Activated naive CD8-positive, alpha-beta T cell treated with anti-CD3 and anti-CD28 coated beads for 36 hours (primary cell): ENCODE results near the gene CXCR1. TPM values are rescaled to one million over a fixed set of nuclear protein-coding genes. Genes with fewer than 3 reads are reported as not detected.

Experiments
- DNase-seq: peaks from one replicate; pipeline ENCODE4 v3.0.0; 2021
- H3K27ac Mint-ChIP-seq: one replicate; pipeline ENCODE4 v1.8.0; 2022; ENCODE audit warnings: mild to moderate bottlenecking, moderate library complexity, mixed read lengths
- H3K27me3 Mint-ChIP-seq: one replicate; pipeline ENCODE4 v1.8.0; 2022; ENCODE audit warnings: mild to moderate bottlenecking, mixed read lengths
- H3K36me3 Mint-ChIP-seq: one replicate; pipeline ENCODE4 v1.8.0; 2021; ENCODE audit warnings: mild to moderate bottlenecking, mixed read lengths
- H3K4me1 Mint-ChIP-seq: one replicate; pipeline ENCODE4 v1.8.0; 2021; ENCODE audit warnings: mixed read lengths
- H3K4me3 Mint-ChIP-seq: one replicate; pipeline ENCODE4 v1.8.0; 2022; ENCODE audit warnings: mild to moderate bottlenecking, moderate library complexity, mixed read lengths
- H3K9me3 Mint-ChIP-seq: one replicate; pipeline ENCODE4 v1.8.0; 2022; ENCODE audit warnings: mixed read lengths
- total RNA-seq, 2 experiments: library from RNA; stranded (reverse); gene quantifications; one replicate each; pipeline ENCODE4 v1.2.3, GENCODE V29; 2021

The CXCR1 gene
- not detected for total RNA-seq

DNA sequence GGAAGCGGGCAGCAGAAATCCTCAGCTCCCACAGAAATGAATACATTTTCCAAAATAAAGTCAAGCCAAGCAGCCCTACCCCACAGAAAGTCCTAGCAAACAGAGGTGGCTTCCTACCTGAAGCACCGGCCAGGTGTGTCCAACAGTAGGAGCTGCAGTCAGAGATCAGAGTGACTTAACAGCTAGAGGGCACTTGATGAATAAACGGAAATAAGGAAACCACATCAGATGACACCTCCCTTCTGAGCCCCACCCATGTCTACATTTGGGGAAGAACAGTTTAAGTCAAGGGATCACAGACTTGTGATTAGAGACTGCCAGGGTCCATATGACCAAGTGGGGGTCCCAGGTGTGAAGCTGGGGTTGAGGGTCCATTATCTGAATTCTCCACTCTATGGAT lies at the start of gene CXCR1:
Gene CXCR1, minus strand, starts transcription at position 172 of the 400 bp plus-strand sequence. CDS start 1,751 bp downstream, outside the sequence.
- peaks cover 14% of the 10 kb centered on the region for H3K4me1 Mint-ChIP-seq
- DNase-seq: peak; percentile 8
- H3K27ac Mint-ChIP-seq: no peak within 1 kb of the TSS
- peaks cover 3% of the 10 kb centered on the region for H3K27me3 Mint-ChIP-seq
- no peaks in the 10 kb centered on the region for H3K9me3 Mint-ChIP-seq
- no peaks in the 10 kb centered on the region for H3K36me3 Mint-ChIP-seq
- H3K4me3 Mint-ChIP-seq: no peak within 1 kb of the TSS

DNA sequence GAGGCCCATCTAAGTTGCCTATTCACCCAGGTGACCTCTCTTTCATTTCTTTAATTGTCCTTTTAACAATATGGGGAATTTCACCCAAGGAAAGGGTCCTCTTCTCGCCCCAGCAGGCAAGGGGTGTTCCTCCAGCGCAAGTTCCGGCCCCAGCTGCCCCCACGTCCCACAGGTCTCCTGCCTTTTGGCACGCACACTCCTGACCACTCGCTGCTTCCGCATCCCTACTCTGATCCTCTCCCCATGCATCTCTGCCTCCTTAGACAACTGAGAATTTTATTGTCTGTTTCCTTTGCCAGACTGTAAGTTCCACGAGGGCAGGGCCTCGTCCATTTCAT lies 49.5 kb upstream of the CXCR1 start:
- no peak for DNase-seq
- Mint-ChIP-seq H3K36me3 (peaks cover 43% of the 10 kb centered on the region), H3K4me1 (peaks cover 30% of the 10 kb centered on the region), H3K9me3 (no peaks in the 10 kb centered on the region), H3K27ac (peak overlapping the region; percentile 88), H3K4me3 (peak overlapping the region; percentile 86), H3K27me3 (no peaks in the 10 kb centered on the region)

DNA sequence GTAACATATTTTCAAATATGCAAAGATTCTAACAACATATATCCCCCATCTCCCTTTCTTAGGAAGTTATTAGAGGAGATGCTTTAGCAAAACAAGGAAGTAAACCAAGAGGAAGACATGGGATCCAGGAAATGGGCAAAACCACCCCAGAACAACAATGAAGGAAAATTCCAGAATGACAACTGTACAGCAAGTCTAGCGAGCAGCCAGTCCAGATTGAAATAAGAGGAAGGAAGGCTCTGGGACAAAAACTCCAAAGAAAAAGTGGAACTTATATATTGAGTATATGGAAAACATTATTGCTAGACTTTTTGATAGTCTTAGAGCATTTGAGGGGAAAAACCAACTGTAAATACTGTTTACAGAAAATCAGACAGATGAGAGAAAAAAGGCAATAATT lies 47.4 kb upstream of the CXCR1 start:
- no peak overlapping the region for H3K4me3 Mint-ChIP-seq
- peaks cover 4% of the 10 kb centered on the region for H3K9me3 Mint-ChIP-seq
- H3K27me3 Mint-ChIP-seq: peaks cover 5% of the 10 kb centered on the region
- H3K27ac Mint-ChIP-seq: no peak overlapping the region
- no peak for DNase-seq
- peaks cover 24% of the 10 kb centered on the region for H3K36me3 Mint-ChIP-seq
- peaks cover 14% of the 10 kb centered on the region for H3K4me1 Mint-ChIP-seq

DNA sequence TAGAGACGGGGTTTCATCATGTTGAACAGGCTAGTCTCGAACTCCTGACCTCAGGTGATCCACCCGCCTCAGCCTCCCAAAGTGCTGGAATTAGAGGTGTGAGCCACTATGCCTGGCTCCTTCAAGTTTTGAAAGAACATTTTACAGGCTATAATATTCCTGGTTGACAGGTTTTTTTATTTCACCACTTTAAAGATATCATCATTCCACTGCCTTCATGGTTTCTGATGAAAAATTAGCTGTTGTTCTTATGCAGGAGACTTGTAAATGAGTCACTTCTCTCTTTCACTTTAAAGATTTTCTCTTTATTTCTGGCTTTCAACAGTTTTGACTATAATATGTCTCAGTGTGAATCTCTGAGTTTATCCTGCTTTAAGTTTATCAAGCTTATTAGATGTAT lies 42.3 kb upstream of the CXCR1 start:
- Mint-ChIP-seq H3K27ac (no peak overlapping the region), H3K4me1 (no peaks in the 10 kb centered on the region), H3K9me3 (peaks cover 4% of the 10 kb centered on the region), H3K4me3 (no peak overlapping the region), H3K27me3 (peaks cover 5% of the 10 kb centered on the region), H3K36me3 (peaks cover 2% of the 10 kb centered on the region)
- DNase-seq: no peak

DNA sequence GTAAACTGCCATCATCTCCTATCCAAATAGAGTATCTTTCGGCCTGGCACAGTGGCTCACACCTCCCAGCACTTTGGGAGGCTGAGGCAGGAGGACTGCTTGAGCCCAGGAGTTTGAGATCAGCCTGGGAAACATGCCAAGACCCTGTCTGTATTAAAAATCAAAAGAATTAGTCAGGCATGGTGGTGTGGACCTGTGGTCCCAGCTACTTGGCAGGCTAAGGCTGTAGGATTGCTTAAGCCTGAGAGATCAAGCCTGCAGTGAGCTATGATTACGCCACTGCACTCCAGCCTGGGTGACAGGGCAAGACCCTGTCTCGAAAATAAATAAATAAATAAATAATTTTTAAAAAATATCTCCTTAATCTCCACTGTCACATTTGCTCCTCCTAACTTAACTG lies 35.5 kb upstream of the CXCR1 start:
- Mint-ChIP-seq H3K36me3 (no peaks in the 10 kb centered on the region), H3K4me3 (no peak overlapping the region), H3K27me3 (no peaks in the 10 kb centered on the region), H3K27ac (no peak overlapping the region), H3K9me3 (no peaks in the 10 kb centered on the region), H3K4me1 (no peaks in the 10 kb centered on the region)
- DNase-seq: no peak

DNA sequence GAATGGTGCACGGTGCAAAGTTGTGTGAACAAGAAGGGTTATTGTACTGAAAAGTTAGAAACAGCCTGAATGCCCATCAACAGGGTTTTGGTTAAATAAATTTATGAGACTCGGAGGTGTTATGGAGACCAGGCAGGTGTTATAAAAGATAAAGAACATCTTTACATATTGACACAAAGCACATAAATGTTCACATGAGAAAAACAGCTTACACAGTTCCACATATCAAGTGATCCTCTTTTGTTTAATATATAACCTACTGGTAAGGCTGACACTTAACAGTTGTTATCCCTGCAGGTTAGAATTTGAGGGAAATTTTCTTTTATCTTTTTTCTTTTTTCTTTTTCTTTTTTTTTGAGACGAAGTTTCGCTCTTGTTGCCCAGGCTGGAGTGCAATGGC lies 30.2 kb upstream of the CXCR1 start:
- H3K27ac Mint-ChIP-seq: no peak overlapping the region
- no peaks in the 10 kb centered on the region for H3K36me3 Mint-ChIP-seq
- peaks cover 2% of the 10 kb centered on the region for H3K4me1 Mint-ChIP-seq
- H3K4me3 Mint-ChIP-seq: no peak overlapping the region
- H3K9me3 Mint-ChIP-seq: no peaks in the 10 kb centered on the region
- H3K27me3 Mint-ChIP-seq: no peaks in the 10 kb centered on the region
- DNase-seq: no peak

DNA sequence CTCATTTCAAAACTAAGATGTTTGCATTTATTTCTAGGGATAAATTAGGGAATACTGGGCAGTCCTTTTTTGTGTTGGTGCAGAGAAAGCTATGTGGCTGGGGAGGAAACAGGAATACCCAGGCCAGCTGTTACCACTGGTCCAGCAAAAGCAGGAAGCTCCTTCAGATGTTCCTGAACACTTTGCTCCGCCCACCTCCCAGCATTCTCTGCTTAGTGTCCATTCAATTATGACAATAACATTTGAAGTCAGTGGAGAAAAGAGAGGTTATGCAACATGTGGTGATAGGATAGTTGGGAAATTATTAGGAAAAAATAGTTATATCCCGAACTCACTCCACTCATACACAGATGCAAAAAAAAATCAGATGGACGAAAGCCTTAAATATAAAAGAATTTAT lies 28.1 kb upstream of the CXCR1 start:
- no peaks in the 10 kb centered on the region for H3K27me3 Mint-ChIP-seq
- no peak for DNase-seq
- peaks cover 2% of the 10 kb centered on the region for H3K4me1 Mint-ChIP-seq
- no peaks in the 10 kb centered on the region for H3K36me3 Mint-ChIP-seq
- no peak overlapping the region for H3K4me3 Mint-ChIP-seq
- no peak overlapping the region for H3K27ac Mint-ChIP-seq
- no peaks in the 10 kb centered on the region for H3K9me3 Mint-ChIP-seq

DNA sequence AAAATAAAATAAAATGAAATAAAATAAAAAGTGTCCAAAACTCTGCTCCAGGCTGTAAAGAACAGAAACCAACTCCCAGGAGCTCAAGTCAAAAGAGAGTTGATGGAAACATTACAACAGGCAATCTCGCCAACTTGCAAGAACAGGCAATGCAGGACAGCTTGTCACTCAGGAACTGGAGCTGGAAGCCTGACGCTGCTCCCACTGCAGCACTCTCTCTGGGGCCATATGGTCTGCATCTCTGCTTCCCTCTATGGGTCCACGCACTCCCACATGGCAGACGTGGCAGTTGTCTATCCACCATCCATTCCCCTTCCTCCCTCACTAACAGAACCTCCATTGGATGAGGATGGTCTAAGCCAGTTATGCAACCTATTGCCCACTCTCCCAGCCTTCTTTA lies 26.9 kb upstream of the CXCR1 start:
- no peak for DNase-seq
- no peak overlapping the region for H3K27ac Mint-ChIP-seq
- H3K4me3 Mint-ChIP-seq: no peak overlapping the region
- H3K36me3 Mint-ChIP-seq: no peaks in the 10 kb centered on the region
- no peaks in the 10 kb centered on the region for H3K27me3 Mint-ChIP-seq
- no peaks in the 10 kb centered on the region for H3K9me3 Mint-ChIP-seq
- peaks cover 2% of the 10 kb centered on the region for H3K4me1 Mint-ChIP-seq

DNA sequence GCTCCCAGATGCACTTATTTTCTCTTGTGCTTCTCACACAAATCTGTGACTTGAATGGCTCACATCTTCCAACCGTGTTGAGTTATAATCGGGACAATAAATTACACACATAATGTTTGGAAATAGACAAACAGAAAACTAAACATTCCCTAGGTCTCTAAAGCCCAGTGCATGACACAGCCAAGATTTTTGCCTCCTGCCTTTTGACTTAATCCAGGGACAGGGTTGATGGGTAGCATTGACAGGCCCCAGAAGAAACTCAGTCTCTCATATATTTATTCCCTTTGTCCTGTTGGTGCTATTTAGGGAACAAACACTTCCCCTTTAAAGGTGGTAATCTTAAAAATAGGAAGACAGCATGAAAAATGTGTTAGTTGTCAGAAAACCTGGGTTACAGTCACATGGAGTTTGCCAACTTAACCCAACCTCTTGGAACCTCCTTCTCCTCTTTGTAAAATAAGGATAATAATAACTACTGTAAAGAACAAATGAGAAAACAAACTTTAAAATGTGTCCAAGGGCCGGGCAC lies 26.2 kb upstream of the CXCR1 start:
- no peaks in the 10 kb centered on the region for H3K36me3 Mint-ChIP-seq
- peaks cover 2% of the 10 kb centered on the region for H3K4me1 Mint-ChIP-seq
- no peak for DNase-seq
- no peak overlapping the region for H3K27ac Mint-ChIP-seq
- no peaks in the 10 kb centered on the region for H3K27me3 Mint-ChIP-seq
- H3K9me3 Mint-ChIP-seq: no peaks in the 10 kb centered on the region
- no peak overlapping the region for H3K4me3 Mint-ChIP-seq

DNA sequence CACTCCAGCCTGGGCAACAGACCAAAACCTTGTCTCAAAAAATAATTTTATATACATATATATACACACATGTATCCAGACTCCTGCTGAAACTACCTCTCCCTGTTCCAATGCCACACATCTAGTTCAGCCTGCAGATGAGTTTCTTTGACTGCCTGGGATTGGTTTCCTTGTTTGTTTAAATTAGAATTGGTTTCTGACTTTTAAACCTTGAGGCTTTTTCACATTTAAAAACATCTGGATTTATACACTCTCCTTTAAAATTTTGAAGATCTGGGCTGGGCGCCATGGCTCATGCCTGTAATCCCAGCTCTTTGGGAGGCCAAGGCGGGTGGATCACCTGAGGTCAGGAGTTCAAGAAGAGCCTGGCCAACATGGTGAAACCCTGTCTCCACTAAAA lies 21.8 kb upstream of the CXCR1 start:
- no peak overlapping the region for H3K27ac Mint-ChIP-seq
- peaks cover 9% of the 10 kb centered on the region for H3K4me1 Mint-ChIP-seq
- H3K4me3 Mint-ChIP-seq: no peak overlapping the region
- no peaks in the 10 kb centered on the region for H3K9me3 Mint-ChIP-seq
- no peaks in the 10 kb centered on the region for H3K36me3 Mint-ChIP-seq
- H3K27me3 Mint-ChIP-seq: no peaks in the 10 kb centered on the region
- no peak for DNase-seq

DNA sequence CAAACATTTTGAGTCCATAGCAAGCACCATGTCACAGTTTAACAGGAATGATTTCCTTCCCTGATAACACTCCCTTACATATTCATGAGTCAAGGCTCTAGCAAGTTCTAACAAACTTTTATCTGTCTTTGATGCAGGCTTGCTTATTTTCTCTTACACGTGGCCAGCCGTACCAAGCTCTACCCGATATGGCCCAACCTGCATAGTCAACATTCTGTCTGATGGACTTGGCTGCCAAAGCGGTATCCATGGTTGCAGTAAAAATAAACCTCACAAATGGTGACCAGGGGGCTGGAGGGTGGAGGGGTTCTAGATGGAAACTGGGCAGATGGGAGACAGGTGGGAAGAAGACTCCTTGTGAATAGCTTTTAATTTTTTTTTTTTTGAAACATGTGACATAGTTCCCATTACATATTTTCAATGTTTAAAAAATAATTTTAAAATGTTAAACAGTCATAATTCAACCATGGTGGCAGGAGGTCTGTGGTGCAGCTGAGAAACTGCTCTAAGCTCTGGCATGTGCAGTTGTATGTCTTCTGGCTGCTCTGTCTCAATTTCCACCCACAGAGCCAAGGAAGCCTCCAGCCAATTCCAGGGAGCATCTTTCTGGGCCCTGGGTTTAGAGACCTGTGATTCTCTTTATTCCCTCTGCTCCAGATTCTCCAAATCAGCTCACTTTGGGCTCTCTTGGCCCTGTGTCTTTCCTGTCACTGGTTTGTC lies 20.7 kb upstream of the CXCR1 start:
- DNase-seq: no peak
- H3K27ac Mint-ChIP-seq: no peak overlapping the region
- no peak overlapping the region for H3K4me3 Mint-ChIP-seq
- H3K4me1 Mint-ChIP-seq: peaks cover 8% of the 10 kb centered on the region
- H3K27me3 Mint-ChIP-seq: no peaks in the 10 kb centered on the region
- H3K36me3 Mint-ChIP-seq: no peaks in the 10 kb centered on the region
- H3K9me3 Mint-ChIP-seq: no peaks in the 10 kb centered on the region

DNA sequence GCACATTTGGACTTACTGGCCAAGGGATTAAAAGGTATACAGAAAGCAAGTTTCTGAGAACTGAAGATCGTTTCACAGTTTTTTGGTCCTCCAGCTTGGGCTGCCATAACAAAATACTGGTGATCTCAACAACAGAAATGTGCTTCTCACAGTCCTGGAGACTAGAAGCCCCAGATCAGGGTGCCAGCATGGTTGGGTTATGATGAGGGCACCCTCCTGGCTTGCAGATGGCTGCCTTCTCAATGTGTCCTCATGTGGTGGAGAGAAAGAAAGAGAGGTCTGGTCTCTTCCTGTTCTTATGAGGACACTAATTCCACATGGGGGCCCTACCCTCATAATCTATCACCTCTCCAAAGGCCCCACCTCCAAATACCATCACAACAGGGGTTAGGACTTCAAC lies 20.1 kb upstream of the CXCR1 start:
- Mint-ChIP-seq H3K4me1 (peaks cover 8% of the 10 kb centered on the region), H3K27me3 (no peaks in the 10 kb centered on the region), H3K4me3 (no peak overlapping the region), H3K36me3 (no peaks in the 10 kb centered on the region), H3K9me3 (no peaks in the 10 kb centered on the region), H3K27ac (no peak overlapping the region)
- DNase-seq: no peak

DNA sequence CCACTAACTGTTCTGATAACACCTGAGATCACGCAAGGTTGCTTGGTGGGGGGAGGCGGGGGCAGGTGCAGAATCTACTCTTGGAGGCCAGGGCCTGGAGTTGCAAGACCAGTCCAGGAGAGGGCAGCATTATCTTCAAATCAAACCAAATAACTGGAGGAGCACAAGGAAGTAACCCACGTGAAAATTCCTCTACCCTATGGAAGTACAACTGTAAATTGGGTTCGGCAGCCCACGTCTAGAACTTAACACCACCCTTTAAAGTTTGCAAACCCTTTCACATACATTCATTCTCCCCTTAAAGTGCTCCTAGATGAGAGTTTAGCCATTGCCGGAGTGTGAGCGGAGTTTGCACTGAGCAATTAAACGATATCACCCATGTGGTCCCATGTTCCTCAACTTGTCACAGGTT lies 19.6 kb upstream of the CXCR1 start:
- no peaks in the 10 kb centered on the region for H3K9me3 Mint-ChIP-seq
- no peaks in the 10 kb centered on the region for H3K27me3 Mint-ChIP-seq
- H3K4me3 Mint-ChIP-seq: no peak overlapping the region
- peaks cover 8% of the 10 kb centered on the region for H3K4me1 Mint-ChIP-seq
- peak; percentile 62 for DNase-seq
- H3K36me3 Mint-ChIP-seq: no peaks in the 10 kb centered on the region
- H3K27ac Mint-ChIP-seq: no peak overlapping the region

DNA sequence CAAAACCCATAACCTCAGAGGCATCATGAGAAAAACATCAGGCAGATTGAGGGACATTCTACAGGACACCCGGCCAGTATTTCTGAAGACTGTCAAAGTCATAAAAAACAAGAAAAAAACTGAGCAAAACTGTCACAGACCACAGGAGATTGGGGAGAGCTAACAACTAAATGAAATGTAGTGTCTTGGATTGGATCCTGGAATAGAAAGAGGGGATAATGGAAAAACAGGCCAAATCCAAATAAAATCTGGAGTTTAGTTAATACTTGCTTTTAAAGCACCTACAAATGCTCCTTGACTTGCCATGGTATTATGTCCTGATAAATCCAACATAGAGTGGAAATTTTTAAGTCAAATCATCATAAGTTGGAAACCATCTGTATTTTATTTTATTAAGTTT lies 17.6 kb upstream of the CXCR1 start:
- no peaks in the 10 kb centered on the region for H3K36me3 Mint-ChIP-seq
- DNase-seq: no peak
- no peaks in the 10 kb centered on the region for H3K9me3 Mint-ChIP-seq
- no peaks in the 10 kb centered on the region for H3K27me3 Mint-ChIP-seq
- no peak overlapping the region for H3K4me3 Mint-ChIP-seq
- no peak overlapping the region for H3K27ac Mint-ChIP-seq
- peaks cover 8% of the 10 kb centered on the region for H3K4me1 Mint-ChIP-seq

DNA sequence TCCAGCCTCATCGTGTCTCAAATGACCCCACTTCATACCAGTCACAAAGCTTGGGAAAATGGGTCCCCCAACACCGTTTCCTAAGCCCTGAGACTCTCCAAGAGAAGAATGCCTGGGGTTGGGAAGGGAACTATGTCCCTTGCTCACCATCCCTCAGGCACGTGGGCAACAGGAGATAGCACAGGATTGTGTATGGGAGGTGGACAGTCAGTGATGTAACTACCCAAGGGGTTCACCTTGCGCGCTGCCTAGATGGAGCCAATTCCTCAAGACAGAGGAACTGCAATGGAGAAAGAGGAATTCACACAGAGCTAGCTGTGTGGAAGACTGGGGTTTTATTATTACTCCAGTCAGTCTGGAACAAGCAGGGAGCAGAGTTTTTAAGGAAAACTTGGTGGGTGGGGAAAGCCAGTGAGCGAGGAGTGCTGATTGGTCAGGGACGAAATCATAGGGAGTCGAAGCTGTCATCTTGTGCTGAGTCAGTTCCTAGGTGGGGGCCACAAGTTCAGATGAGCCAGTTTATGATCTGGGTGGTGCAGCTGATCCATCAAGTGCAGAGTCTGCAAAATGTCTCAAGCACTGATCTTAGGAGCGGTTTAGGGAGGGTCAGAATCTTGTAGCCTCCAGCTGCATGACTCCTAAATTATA lies 13.8 kb upstream of the CXCR1 start:
- no peaks in the 10 kb centered on the region for H3K4me1 Mint-ChIP-seq
- no peak overlapping the region for H3K4me3 Mint-ChIP-seq
- no peak for DNase-seq
- H3K9me3 Mint-ChIP-seq: no peaks in the 10 kb centered on the region
- no peaks in the 10 kb centered on the region for H3K27me3 Mint-ChIP-seq
- no peak overlapping the region for H3K27ac Mint-ChIP-seq
- no peaks in the 10 kb centered on the region for H3K36me3 Mint-ChIP-seq

DNA sequence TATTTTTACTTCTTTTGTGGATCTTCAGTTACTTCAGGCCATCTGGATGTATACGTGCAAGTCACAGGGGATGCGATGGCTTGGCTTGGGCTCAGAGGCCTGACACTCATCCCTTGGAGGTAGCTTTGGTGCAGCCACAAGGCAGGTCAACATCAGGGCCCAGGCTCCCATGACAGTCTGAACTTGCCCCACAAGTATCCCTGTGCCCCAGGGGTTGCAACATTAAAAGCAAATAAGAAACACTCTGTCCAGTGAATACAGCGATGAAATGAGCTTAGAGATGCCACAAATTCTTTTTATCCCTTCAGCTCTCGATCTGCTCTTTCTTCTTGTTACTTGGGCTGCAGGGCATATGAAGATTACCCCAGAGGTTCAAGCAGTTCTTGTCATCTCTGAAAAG lies 13.0 kb upstream of the CXCR1 start:
- no peaks in the 10 kb centered on the region for H3K27me3 Mint-ChIP-seq
- no peak overlapping the region for H3K4me3 Mint-ChIP-seq
- no peaks in the 10 kb centered on the region for H3K9me3 Mint-ChIP-seq
- no peaks in the 10 kb centered on the region for H3K36me3 Mint-ChIP-seq
- H3K27ac Mint-ChIP-seq: no peak overlapping the region
- H3K4me1 Mint-ChIP-seq: no peaks in the 10 kb centered on the region
- no peak for DNase-seq
